Measurements from ENCODE around the gene ALOX15.
"Not testable (repeated sequence)": the region's sequence is repeated elsewhere in the genome, so short reads cannot be mapped to it uniquely, and the experiment has no call there.

The ALOX15 gene

GRCh38 chr17:4594406-4594805 is 47.1 kb downstream of the ALOX15 start:
- no peak for DNase-seq (ENCODE audit: low spot score)

GRCh38 chr17:4593021-4593421 is 48.5 kb downstream of the ALOX15 start:
- no peak for DNase-seq (ENCODE audit: low spot score)

- no peak for DNase-seq (ENCODE audit: low spot score)
Measured at GRCh38 chr17:4592240-4593005, 49.1 kb downstream of the ALOX15 start.

- DNase-seq (ENCODE audit: low spot score) = no peak
Measured at GRCh38 chr17:4591529-4591928, 49.9 kb downstream of the ALOX15 start.

GRCh38 chr17:4590981-4591453 is 50.5 kb downstream of the ALOX15 start:
- DNase-seq (ENCODE audit: low spot score) = no peak

GRCh38 chr17:4590042-4590441 is 51.4 kb downstream of the ALOX15 start:
- not testable (repeated sequence) for DNase-seq (ENCODE audit: low spot score)

DNA sequence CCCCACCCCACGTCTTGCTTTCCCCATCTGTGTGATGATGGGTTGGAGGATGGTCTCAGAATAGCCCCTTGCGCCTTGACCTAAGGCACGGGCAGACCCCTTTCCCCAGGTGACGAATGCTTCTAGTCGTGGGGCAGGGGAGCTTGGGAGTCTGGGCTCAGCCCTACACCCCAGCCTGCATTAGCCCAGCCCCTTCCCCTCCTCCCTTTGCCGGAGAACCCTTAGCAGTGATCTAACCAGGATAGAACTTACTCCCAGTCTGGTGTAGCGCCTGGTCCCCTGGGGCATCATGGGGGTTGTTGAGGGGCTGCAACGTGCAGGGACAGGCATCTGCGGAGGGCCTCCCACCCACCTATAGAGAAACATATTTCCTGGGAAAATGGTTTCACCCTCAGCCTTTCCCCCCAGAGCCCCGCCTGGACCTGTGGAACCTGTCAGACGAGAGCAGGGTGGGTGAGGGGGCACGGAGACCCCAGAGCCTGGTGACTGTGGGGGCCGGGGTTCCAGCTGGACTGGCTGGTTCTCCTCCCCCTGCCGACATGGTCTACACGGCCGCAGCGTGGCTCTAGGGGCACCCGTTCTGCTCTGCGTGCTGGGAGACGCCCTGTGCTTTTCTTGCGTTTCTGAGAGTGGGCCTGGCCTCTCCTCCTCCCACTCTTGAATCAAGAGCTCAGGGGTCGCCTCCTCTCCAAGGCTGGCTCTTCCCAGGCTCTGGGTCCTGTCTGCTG is 52.4 kb downstream of the ALOX15 start:
- no peak for DNase-seq (ENCODE audit: low spot score)

DNA sequence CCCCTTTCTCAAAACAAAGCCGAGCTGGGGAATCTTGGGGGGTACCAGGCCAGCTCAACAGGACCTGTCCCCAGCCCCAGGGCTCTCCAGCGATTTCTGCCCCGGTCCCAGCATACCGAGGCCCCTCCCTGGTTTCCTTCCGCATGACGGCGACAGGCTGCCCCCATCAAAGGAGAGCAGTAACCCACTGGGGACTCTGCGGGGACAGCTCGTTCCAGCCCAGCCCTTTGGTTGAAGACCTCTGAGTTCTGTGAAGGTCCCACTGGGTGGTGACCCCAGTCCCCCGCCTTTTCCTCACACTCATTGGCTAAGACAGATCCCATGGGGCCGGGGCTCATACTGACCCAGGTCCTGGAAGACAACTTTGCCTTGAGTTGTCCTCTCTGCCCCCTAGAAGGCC is 53.1 kb downstream of the ALOX15 start:
- no peak for DNase-seq (ENCODE audit: low spot score)

GRCh38 chr17:4587803-4588202 is 53.7 kb downstream of the ALOX15 start:
- DNase-seq (ENCODE audit: low spot score) = no peak

DNA sequence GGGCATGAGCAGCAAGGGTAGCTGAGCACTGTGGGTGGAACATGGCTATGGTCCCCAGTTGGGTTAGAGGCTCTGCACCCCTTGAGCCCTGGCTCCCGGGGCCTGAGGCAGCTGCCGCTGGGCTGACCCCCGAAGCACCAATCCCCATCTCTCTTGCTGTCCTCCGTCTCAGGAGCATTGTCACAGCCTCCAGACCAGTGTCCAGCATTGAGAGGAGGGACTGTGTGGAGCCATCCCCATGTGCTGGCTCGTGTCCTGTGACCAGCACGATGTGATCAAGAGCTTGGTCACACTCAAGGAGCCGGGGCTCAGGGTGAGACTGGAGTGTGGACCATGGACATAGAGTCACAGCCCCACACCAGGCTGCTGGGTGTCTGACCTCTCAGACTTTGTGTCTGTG is 54.3 kb downstream of the ALOX15 start:
- DNase-seq (ENCODE audit: low spot score) = no peak

DNA sequence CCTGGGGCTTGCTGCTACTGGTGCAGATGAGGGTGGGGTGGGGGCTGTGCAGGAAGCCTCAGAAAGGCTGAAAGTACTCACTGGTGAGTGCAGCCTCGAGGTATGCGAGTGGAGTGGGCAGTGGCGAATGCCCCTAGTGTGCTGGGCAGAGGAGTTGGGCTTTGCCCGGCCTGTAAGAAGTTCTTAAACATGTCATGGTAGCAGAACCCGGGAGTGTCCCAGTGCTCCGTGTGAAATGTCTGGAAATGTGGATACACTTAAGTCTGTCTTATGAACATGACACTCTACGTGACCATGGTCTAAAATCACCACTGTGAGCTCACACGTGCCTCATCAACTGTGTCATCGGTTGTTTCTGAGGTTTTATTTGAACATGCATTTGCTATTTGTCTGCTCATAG is 55.4 kb downstream of the ALOX15 start:
- no peak for DNase-seq (ENCODE audit: low spot score)

DNA sequence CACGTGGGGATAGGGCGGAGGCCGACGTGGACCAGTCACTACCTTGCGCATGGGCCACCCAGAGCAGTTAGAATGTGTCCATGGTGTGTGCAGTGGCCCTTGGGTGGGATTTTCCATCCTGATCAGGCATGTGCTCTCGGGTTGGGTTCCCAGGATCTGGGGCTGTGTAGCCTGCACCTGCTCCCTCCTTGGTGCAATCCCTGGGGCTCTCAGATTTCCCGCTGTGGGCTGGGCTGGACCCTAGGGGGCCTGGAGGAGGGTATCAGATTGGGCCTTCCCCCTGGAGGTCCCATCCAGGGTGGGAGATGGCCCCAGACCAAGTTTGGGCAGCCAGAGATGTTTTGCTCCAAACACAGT is 55.9 kb downstream of the ALOX15 start:
- no peak for DNase-seq (ENCODE audit: low spot score)

DNA sequence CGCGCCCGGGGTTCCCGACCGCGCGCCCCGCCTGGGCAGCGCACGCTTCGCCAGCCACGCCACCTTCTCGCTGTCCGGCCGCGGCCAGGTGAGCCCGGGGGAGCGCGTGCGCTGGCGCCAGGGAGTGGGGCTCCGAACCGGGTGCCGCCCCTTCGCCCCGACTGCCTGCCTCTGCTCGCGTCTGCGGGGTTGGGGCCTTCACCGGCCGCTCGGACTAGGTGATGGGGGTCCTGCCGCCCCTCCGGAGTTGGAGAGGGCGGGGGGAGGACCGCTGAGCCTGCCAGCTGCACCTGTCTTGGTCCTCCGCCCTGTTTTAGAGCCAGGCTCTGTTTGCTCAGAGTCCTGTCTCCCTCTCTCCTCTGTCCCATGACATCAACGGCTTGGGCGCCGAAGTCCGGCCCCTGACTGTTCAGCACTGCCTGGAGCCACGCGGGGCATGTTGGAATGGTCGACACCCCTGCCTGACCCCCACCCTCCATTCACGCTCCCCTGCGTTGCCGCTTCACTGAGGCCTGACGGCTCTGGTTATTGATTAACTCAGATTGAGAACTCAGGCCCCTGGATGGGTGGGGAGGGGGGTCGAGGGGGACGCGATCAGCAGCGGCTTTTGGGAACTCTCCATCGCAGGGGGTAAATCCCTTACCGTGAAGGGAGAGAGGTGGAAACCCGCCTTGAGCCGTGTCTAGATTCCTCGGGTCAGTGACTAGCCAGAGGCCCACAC is 56.4 kb downstream of the ALOX15 start:
- DNase-seq (ENCODE audit: low spot score) = no peak

- no peak for DNase-seq (ENCODE audit: low spot score)
Measured at GRCh38 chr17:4584101-4584916, 57.2 kb downstream of the ALOX15 start, which contains the start of gene SMTNL2. Gene SMTNL2, plus strand, starts transcription at chr17:4584529. Its CDS starts 77 bp downstream, at chr17:4584606.

GRCh38 chr17:4583782-4584100 is 57.7 kb downstream of the ALOX15 start:
- DNase-seq (ENCODE audit: low spot score) = no peak

DNA sequence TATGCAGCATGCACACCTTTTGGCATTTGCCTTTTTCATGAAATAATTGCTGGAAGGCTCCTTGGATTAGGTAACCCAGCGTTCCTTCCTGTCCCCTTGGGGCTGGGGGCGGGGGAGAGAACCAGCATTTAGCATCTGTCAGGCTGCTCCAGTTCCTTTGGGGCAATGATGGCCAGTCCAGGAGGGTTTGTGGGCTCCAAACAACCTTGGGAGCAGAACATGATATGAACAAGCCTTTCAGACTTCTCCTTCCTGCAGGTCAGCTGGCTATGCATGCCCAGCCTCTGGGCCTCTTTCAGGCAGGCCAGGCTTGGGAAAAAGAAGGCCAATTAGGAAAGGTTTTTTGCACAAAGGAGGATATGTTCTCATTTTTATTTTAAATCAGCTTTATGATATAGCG is 58.3 kb downstream of the ALOX15 start:
- no peak for DNase-seq (ENCODE audit: low spot score)

DNA sequence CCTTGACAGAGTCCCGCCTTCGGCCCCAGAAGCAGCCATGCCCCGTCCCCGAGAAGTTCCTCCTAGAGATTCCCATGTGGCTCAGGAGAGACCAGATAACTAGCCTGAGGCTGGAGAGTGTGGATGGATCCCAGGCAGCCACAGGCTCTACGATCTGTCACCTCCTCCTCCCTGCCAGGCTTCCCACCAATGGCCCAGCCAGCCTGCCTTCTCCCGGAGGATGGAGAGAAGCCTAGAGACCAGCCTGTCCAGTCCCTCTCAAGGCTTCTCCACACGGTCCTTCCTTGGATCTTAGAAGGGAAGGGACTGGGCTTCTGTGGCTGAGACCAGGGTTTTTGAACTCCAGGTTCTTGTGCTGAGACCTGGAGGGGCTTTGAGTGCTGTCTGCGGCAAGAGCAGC is 58.8 kb downstream of the ALOX15 start:
- DNase-seq (ENCODE audit: low spot score) = no peak

DNA sequence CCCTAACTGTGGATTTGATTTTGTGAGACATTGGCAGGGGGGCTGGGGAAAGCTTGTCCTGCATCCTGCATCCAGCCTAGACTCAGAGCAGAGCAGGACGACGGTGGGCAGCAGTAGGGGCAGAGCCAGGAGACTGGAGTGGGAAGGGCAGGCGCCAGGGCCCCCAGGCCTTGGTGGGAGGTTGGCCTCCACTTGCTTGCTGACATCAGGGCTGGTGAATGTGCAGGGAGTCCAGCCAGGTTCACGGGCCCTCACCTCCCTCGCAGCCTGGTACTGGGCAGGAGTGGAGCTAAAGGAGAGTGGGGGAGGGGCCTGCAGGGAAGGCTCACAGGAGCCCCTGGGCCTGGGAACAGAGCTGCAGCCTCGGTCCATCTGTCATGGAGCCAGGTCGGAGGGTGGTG is 59.4 kb downstream of the ALOX15 start:
- DNase-seq (ENCODE audit: low spot score) = no peak

Data from Ammon's horn (tissue), 1 donor.